Adrenal gland (tissue), 5 donors: ENCODE measurements around the gene TSN.

Experiments
- CTCF ChIP-seq, 6 experiments: fragments of 450-650 bp in 4 of 6; fragments of 200-600 bp in 2 of 6; sonication (generic) in 1 of 6; IDR thresholded peaks; 1 replicate in 5 of 6; 2 replicates in 1 of 6; pipeline versions ENCODE4 v1.5.1 to v1.8.0; 2016 to 2021; ENCODE audit warnings: antibody characterized with exemption in 6 of 6, mild to moderate bottlenecking in 2 of 6, moderate library complexity in 1 of 6
- POLR2A ChIP-seq, 2 donors: fragments of 450-650 bp; IDR thresholded peaks; one replicate each; pipeline ENCODE4 v1.6.1; 2017; ENCODE audit warnings: antibody characterized with exemption in 2 of 2, mild to moderate bottlenecking in 2 of 2, moderate library complexity in 1 of 2
- donor health status: DM: no; HTN: no; CAD: no.

DNA sequence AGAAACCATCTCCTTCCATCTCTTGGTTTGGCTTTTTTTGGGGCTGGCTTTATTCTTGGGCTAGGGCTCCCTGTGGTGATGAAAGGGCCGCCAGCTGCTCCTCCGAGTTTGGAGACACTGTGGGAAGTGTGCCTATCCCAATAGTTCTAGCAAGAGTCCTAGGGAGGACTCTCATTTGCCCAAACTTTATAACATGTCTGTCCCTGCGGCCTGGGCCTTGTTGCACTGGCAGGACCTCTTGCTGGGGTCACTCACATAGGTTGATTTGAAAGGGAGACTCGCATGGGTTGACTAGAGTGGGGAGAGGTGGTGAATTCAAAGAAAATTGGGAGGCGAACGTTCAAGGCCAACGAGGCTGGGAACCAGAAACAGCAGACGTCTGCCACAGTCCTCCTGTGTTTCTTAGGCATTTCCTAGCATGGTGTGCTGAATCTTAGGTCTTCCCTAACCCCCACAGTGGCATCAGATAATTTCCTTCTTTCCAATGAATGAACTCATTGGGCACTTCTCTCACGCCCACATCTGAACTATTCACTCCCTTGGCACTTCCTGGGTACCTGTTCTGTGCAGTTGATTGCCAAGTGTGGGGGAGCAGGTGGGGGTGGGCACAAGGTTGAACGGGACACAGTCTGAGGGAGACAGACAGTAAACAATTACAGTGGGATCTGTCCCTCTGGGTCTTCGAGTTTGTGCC is 45.5 kb upstream of the TSN start:
- no peak for TF ChIP-seq CTCF (IDR thresholded peaks at IDR 0.05)
- TF ChIP-seq POLR2A (IDR thresholded peaks at IDR 0.05) = no peak
